Purkinje cell (primary cell): ENCODE results near the gene ANKRA2. TPM values are rescaled to one million over a fixed set of nuclear protein-coding genes. Genes with fewer than 3 reads are reported as not detected.

Source experiments
- polyA plus RNA-seq: library from polyadenylated mRNA; unstranded; fragments of >200 nt; fragmentation: Nextera tagmentation; gene quantifications from 2 replicates; pipeline ENCODE4 v1.2.1, GENCODE V29; 2014

The ANKRA2 gene, protein sequence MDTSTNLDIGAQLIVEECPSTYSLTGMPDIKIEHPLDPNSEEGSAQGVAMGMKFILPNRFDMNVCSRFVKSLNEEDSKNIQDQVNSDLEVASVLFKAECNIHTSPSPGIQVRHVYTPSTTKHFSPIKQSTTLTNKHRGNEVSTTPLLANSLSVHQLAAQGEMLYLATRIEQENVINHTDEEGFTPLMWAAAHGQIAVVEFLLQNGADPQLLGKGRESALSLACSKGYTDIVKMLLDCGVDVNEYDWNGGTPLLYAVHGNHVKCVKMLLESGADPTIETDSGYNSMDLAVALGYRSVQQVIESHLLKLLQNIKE
- 23.0 and 43.2 TPM in 2 replicates for polyA plus RNA-seq

DNA sequence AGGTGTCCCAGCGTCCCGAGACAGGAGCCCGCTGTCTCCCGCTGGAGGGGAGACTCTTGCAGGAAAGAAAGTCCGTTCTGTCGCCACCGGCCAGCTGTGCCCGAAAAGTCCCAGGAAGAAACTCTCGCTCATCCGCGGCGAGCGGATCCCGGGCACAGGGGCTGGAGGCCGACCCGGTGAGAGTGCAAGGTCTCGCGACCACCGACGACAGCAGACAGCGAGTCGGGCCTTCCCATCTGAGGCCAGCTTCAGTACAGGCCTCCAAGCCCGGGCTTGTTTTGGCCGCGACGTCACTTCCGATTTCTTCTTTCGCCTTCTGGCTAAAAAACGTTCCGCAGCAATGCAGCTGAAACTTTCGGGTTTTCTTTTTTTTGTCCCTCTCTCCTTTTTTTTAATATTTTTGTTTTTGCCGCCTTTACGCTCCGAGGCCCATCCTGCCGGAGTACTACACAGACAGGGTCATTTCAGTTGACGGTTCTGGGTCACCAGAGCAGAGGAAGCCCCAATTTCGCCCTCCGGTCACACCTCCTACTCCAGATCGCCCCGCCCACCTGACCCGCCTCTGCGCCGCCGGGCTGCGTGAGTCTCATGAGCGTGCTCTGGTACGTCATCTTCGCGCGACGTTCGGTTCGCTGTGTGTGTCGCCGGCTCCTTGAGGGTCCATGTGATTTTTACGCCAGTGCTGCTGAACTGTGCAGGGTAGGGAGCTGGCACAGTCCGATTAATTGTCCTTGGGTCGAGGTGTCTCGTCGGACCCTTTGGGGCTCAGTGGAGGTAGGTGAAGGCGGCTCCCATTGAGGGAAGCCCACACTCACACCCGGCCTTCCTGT lies at the start of gene ANKRA2, which contains the start of gene UTP15:
TSS of gene ANKRA2 (minus strand) at position 501 of the 830 bp plus-strand sequence. CDS start 2,758 bp downstream, outside the sequence.
TSS of gene UTP15 (plus strand) at position 605 of the 830 bp plus-strand sequence. CDS start 1,602 bp downstream, outside the sequence.

Other genes with a start within 250 kb of the ANKRA2 start
- gene FOXD1, start 116.9 kb downstream of the ANKRA2 start, polyA plus RNA-seq: 0.15 TPM in 1 of 2 replicates, not detected in the other
- gene BTF3, start 67.2 kb downstream of the ANKRA2 start, polyA plus RNA-seq: 452 and 455 TPM in 2 replicates
- 9.8 and 18.1 TPM in 2 replicates for gene UTP15, start 104 bp upstream of the ANKRA2 start, polyA plus RNA-seq
- 2.6 and 2.8 TPM in 2 replicates for gene ARHGEF28, start 60.6 kb upstream of the ANKRA2 start, polyA plus RNA-seq